Measurements from ENCODE around the gene TJP1. TPM values are rescaled to one million over a fixed set of nuclear protein-coding genes. Genes with fewer than 3 reads are reported as not detected.
A peak's percentile ranks its signal among the peaks of the same experiment; 100 is the strongest.

Gene TJP1
- total RNA-seq, 1 experiment from 2014 or later, result 140 TPM

- Histone ChIP-seq H4K20me1 (ENCODE audit: control insufficient read depth, insufficient read depth, insufficient read length) (no peaks in the 10 kb centered on the region), H2BK120ac (ENCODE audit: low read depth, low read length, poor library complexity, severe bottlenecking) (no peak overlapping the region), H3T11ph (ENCODE audit: low read length) (no peak overlapping the region), H4K91ac (ENCODE audit: insufficient read length, low read depth, low read length) (no peak overlapping the region), H3K4me1 (ENCODE audit: insufficient read depth, low read length) (peaks cover 2% of the 10 kb centered on the region; the same call in 1 of the 2 replicates), H4K5ac (ENCODE audit: insufficient read length, low read depth, low read length) (no peak overlapping the region), H2BK20ac (ENCODE audit: low read depth, low read length, poor library complexity, severe bottlenecking) (no peak overlapping the region), H3K9me3 (ENCODE audit: control insufficient read depth, low read depth, low read length) (no peaks in the 10 kb centered on the region), H2BK12ac (ENCODE audit: insufficient read length, low read depth, low read length) (no peak overlapping the region), H3K27me3 (ENCODE audit: insufficient read depth, low read length) (no peaks in the 10 kb centered on the region), H2AK5ac (ENCODE audit: insufficient read length, low read length) (no peak overlapping the region), H3K23me2 (ENCODE audit: insufficient read length, low read depth, low read length, poor library complexity, severe bottlenecking) (no peaks in the 10 kb centered on the region), H3K79me2 (ENCODE audit: insufficient read depth, low read length) (no peaks in the 10 kb centered on the region), H3K23ac (ENCODE audit: insufficient read length, low read depth, low read length) (no peak overlapping the region), H3K79me1 (ENCODE audit: insufficient read depth, low read depth, low read length, poor library complexity, severe bottlenecking) (no peaks in the 10 kb centered on the region), H2BK15ac (ENCODE audit: low read depth, low read length) (no peak overlapping the region), H3K9ac (ENCODE audit: extremely low read depth, insufficient read length, low read length) (no peak overlapping the region), H3K14ac (ENCODE audit: insufficient read depth, low read length) (no peak overlapping the region), H3K56ac (ENCODE audit: insufficient read length, low read depth, low read length) (no peak overlapping the region), H3K27ac (ENCODE audit: insufficient read length, low read depth, low read length) (no peak overlapping the region), H3K18ac (ENCODE audit: insufficient read length, low read depth, low read length) (no peak overlapping the region), H3K4me2 (ENCODE audit: insufficient read depth, insufficient read length, low read length) (no peak overlapping the region), H3K4ac (ENCODE audit: low read depth, low read length) (no peak overlapping the region), H2BK5ac (ENCODE audit: insufficient read length, low read length) (no peak overlapping the region), H4K8ac (replicated peaks; ENCODE audit: insufficient read length, low read depth, low read length) (no peak overlapping the region), H2AFZ (ENCODE audit: low read length) (no peak overlapping the region)
- Mint-ChIP-seq H3K4me3 (peak overlapping the region in 1 of 2 experiments; percentile 1; a peak in 1 of 5 replicates), H3K9me3 (peaks cover 15 to 16% of the 10 kb centered on the region in 2 experiments), H3K4me1 (peaks cover 27 to 28% of the 10 kb centered on the region in 2 experiments), H3K27ac (no peak overlapping the region), H3K36me3 (ENCODE audit: insufficient read depth in 1 of 3, low read depth in 3 of 3) (peaks cover 10 to 20% (median 14%) of the 10 kb centered on the region in 3 experiments), H3K27me3 (ENCODE audit: low read depth) (no peaks in the 10 kb centered on the region; the same call in 1 of the 2 replicates)
- TF ChIP-seq CTCF (conservative IDR thresholded peaks at IDR 0.05), result no peak
- WGBS (ENCODE audit: extremely low coverage, insufficient read length, low lambda C conversion rate), result no CpG with 5 or more reads among the region's 5 CpGs
- DNase-seq, result no peak
These were observed 22.1 kb upstream of the TJP1 start for GRCh38 chr15:29844290-29844903.
